K562 (cell line): ENCODE data around the gene CREG2. TPM values are rescaled to one million over a fixed set of nuclear protein-coding genes. Genes with fewer than 3 reads are reported as not detected.

ENCODE experiments used
- ATAC-seq: fragments of 200-7000 bp; cut with Tn5 transposase; 3 replicates; pipeline ENCODE4 v1.9.1; 2020; ENCODE audit warnings: moderate library complexity
- BruUV-seq: library from RNA; stranded (reverse); fragments of 400-500 nt; replicated peaks from 2 replicates; lab custom pipeline; 2021; lab: Mats Ljungman, UMichigan
- CTCF ChIA-PET: fragments of 300-600 bp; formaldehyde crosslinking; extraction: SDS; loops from one replicate; lab custom pipeline; 2021; ENCODE audit warnings: low intra/inter-chr PET ratio; lab: Yijun Ruan, JAX
- POLR2A ChIA-PET: fragments of 300-600, 350-650 bp; sonication (Branson Sonifier 250); formaldehyde crosslinking; extraction: SDS; loops from one replicate; lab custom pipeline; 2021; ENCODE audit warnings: antibody characterized with exemption, inconsistent platforms; lab: Yijun Ruan, JAX
- DNase-seq, 4 experiments: peaks; one replicate each; pipeline versions ENCODE4 v3.0.0 to v3.0.0-alpha.2; 2011 to 2018; ENCODE audit warnings: low spot score in 3 of 4, mixed read lengths in 3 of 4; ENCODE audit errors: extremely low read depth in 1 of 4
- FAIRE-seq: peaks from 2 replicates; lab custom pipeline; 2011; peaks lifted over from hg19 to GRCh38; lab: Jason Lieb, UNC
- H2AFZ ChIP-seq: 2 replicates; pipeline ENCODE4 v1.6.0; 2011; ENCODE audit warnings: low read depth, low read length, control low read depth, inconsistent platforms
- H3K27ac ChIP-seq: fragments of 200-600 bp; 3 replicates; pipeline ENCODE4 v1.8.0; 2011; ENCODE audit warnings: low read depth, mild to moderate bottlenecking, control low read depth, inconsistent platforms, low read length, moderate library complexity, mixed read lengths; ENCODE audit errors: extremely low read depth
- H3K27me3 ChIP-seq, 2 experiments: fragments of 300-600 bp in 1 of 2; 2 replicates in 1 of 2; 3 replicates in 1 of 2; pipeline versions ENCODE4 v1.6.0 to v1.8.0; 2011; ENCODE audit warnings: inconsistent platforms in 2 of 2, low read length in 2 of 2, mild to moderate bottlenecking in 1 of 2, mixed read lengths in 1 of 2, moderate library complexity in 1 of 2; ENCODE audit not compliant: control insufficient read depth in 2 of 2, insufficient read depth in 2 of 2
- H3K36me3 ChIP-seq: fragments of 300-600 bp; 3 replicates; pipeline ENCODE4 v1.8.0; 2011; ENCODE audit warnings: mild to moderate bottlenecking, low read length, inconsistent platforms; ENCODE audit not compliant: control insufficient read depth, insufficient read depth
- H3K4me1 ChIP-seq, 2 experiments: fragments of 200-600 bp in 1 of 2; replicated peaks in 1 of 2; 2 replicates in 1 of 2; 3 replicates in 1 of 2; pipeline versions ENCODE4 v1.5.1 to v1.8.0; 2011; ENCODE audit warnings: inconsistent platforms in 2 of 2, low read length in 2 of 2, mild to moderate bottlenecking in 1 of 2, mixed read lengths in 1 of 2, moderate library complexity in 1 of 2; ENCODE audit not compliant: control insufficient read depth in 2 of 2, insufficient read depth in 2 of 2
- H3K4me2 ChIP-seq: 2 replicates; pipeline ENCODE4 v1.6.1; 2011; ENCODE audit warnings: low read length, control low read depth, inconsistent platforms, mixed read lengths; ENCODE audit not compliant: insufficient read depth
- H3K4me3 ChIP-seq: fragments of 200-600 bp; sonication (generic), shearing (Covaris generic); 2 replicates; pipeline ENCODE4 v1.5.1; 2016; ENCODE audit warnings: control low read depth, inconsistent platforms
- H3K79me2 ChIP-seq: fragments of 200-600 bp; 3 replicates; pipeline ENCODE4 v1.8.0; 2011; ENCODE audit warnings: low read length, inconsistent platforms; ENCODE audit not compliant: control insufficient read depth, insufficient read depth
- H3K9ac ChIP-seq, 2 experiments: 2 replicates each; pipeline versions ENCODE4 v1.6.0 to v1.6.1; 2011; ENCODE audit warnings: low read depth in 2 of 2, low read length in 2 of 2, control low read depth in 1 of 2, inconsistent platforms in 1 of 2, mild to moderate bottlenecking in 1 of 2, mixed read lengths in 1 of 2; ENCODE audit not compliant: insufficient read depth in 1 of 2
- H3K9me1 ChIP-seq: one replicate; pipeline ENCODE4 v1.6.0; 2011; ENCODE audit warnings: inconsistent platforms, mild to moderate bottlenecking, low read length, moderate library complexity; ENCODE audit not compliant: control insufficient read depth, insufficient read depth
- H3K9me3 ChIP-seq: replicated peaks from 2 replicates; pipeline ENCODE4 v1.5.1; 2011; ENCODE audit warnings: low read depth, low read length, inconsistent platforms; ENCODE audit not compliant: control insufficient read depth, insufficient read depth
- H4K20me1 ChIP-seq: replicated peaks from 2 replicates; pipeline ENCODE4 v1.6.1; 2011; ENCODE audit warnings: low read length, inconsistent platforms, mixed read lengths; ENCODE audit not compliant: control insufficient read depth, insufficient read depth
- HINFP ChIP-seq: fragments of 450-650 bp; conservative IDR thresholded peaks from 2 replicates; pipeline ENCODE4 v1.6.1; 2016; ENCODE audit warnings: missing genetic modification characterization, low read depth, mild to moderate bottlenecking, control low read depth, missing compliant biosample characterization
- NCOA2 ChIP-seq, 2 experiments: fragments of 450-650 bp; IDR thresholded peaks; 2 replicates each; pipeline ENCODE4 v1.6.1; 2018; ENCODE audit warnings: mild to moderate bottlenecking in 2 of 2, moderate library complexity in 1 of 2; ENCODE audit not compliant: partially characterized antibody in 2 of 2
- POLR2G ChIP-seq: fragments of 200-400 bp; formaldehyde crosslinking; IDR thresholded peaks from 2 replicates; pipeline ENCODE4 v1.6.1; 2017; ENCODE audit warnings: low read depth, mild to moderate bottlenecking, antibody characterized with exemption, low read length, moderate library complexity
- SIRT6 ChIP-seq: IDR thresholded peaks from one replicate; pipeline ENCODE4 v1.6.1; 2012; ENCODE audit warnings: low read depth, mild to moderate bottlenecking, control low read depth, inconsistent platforms, low read length, moderate library complexity
- ZBTB40 ChIP-seq, 2 experiments: fragments of 450-650 bp in 1 of 2; sonication (generic) in 1 of 2; formaldehyde crosslinking in 1 of 2; IDR thresholded peaks; 2 replicates each; pipeline versions ENCODE4 v1.7.1 to v1.9.0; 2016 to 2022; ENCODE audit warnings: inconsistent platforms in 1 of 2, mild to moderate bottlenecking in 1 of 2, missing genetic modification reagents in 1 of 2
- WGBS: fragments of 100-300 bp; shearing (Covaris generic); methylation state at CpG from one replicate; pipeline ENCODE4 v1.1.6; 2016; ENCODE audit warnings: low coverage, mixed read lengths; ENCODE audit not compliant: insufficient coverage; ENCODE audit errors: missing lambda C conversion rate; 5-methylcytosine and 5-hydroxymethylcytosine counted together
- in situ Hi-C: fragments of 300-500 bp; cut with MboI; formaldehyde crosslinking; loops from 4 replicates; pipeline ENCODE4 v1.15.0; 2018; ENCODE audit warnings: inconsistent platforms, mixed read lengths
- intact Hi-C: fragments of 100-400 bp; cut with micrococcal nuclease; formaldehyde crosslinking; loops from 2 replicates; pipeline ENCODE4 v1.14.2; 2022
- polyA plus RNA-seq, 8 experiments: library from polyadenylated mRNA; depleted of rRNA in 4 of 8; stranded (reverse) in 5 of 8; unstranded in 3 of 8; fragments of >200 nt; fragmentation: Nextera tagmentation in 2 of 8; fragmentation: Illumina TruSeq in 1 of 8; extraction: Ambion mirVana in 2 of 8; extraction: Trizol in 1 of 8; gene quantifications; 2 replicates each; pipeline versions ENCODE4 v1.2.1 to v1.2.3, GENCODE V29; 2011 to 2014; ENCODE audit warnings: inconsistent platforms in 1 of 8, missing spikeins in 1 of 8
- total RNA-seq, 7 experiments: library from RNA; depleted of rRNA in 6 of 7; stranded (reverse); fragments of >200 nt in 6 of 7; fragmentation: Illumina TruSeq in 2 of 7; extraction: Trizol in 2 of 7; gene quantifications; 2 replicates each; pipeline versions ENCODE4 v1.2.1 to v1.2.3, GENCODE V29; 2011 to 2021; ENCODE audit warnings: low replicate concordance in 1 of 7
- TF ChIP-seq, protein P1 (sequence below), 2 experiments: IDR thresholded peaks; 2 replicates each; pipeline ENCODE4 v1.6.1; 2011; ENCODE audit warnings: borderline replicate concordance in 1 of 2, control low read depth in 1 of 2, low read depth in 1 of 2, low read length in 1 of 2, mild to moderate bottlenecking in 1 of 2, mixed read lengths in 1 of 2, moderate library complexity in 1 of 2; ENCODE audit not compliant: insufficient read depth in 1 of 2, insufficient read length in 1 of 2, poor library complexity in 1 of 2, severe bottlenecking in 1 of 2; ENCODE audit errors: extremely low read depth in 1 of 2
- TF ChIP-seq, protein P2 (sequence below): fragments of 450-650 bp; IDR thresholded peaks from 2 replicates; pipeline ENCODE4 v1.6.1; 2018; ENCODE audit warnings: mild to moderate bottlenecking, low read depth; ENCODE audit not compliant: partially characterized antibody

Gene CREG2
- total and polyA plus RNA-seq, 9 of the 15 experiments (the other 6 are each of a cell fraction or from before 2014, with no cell fraction given), result not detected

DNA sequence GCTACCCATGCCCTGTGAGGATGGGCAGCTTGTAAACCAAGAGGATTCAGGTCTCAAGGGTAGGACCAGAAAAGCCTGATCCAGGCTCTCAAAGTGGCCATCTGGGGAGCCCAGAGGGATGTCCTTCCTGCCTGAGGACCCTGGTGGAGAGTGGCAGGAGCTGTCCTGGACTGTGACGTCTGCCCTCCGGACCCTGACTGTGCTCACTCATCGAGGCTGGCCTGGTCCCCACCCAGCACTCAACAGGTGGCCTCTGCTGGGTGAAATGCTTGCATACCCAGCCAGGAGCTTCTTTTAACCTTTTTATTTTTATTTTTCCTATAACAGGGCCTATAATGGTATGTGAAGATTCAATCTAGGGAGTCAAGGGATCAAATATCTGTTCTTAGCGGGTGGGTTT is 24.5 kb downstream of the CREG2 start:
- WGBS, result 0% methylated on average over 4 of the region's 4 CpGs
- intact Hi-C loops, result no loop called here
- Histone ChIP-seq H2AFZ (no peak overlapping the region), H3K9me1 (no peaks in the 10 kb centered on the region), H3K9me3 (no peaks in the 10 kb centered on the region), H3K27ac (no peak overlapping the region), H3K36me3 (no peaks in the 10 kb centered on the region), H4K20me1 (no peaks in the 10 kb centered on the region), H3K4me3 (no peak overlapping the region), H3K9ac (no peak overlapping the region), H3K79me2 (no peaks in the 10 kb centered on the region), H3K4me2 (no peak overlapping the region), H3K4me1 (no peaks in the 10 kb centered on the region), H3K27me3 (peaks cover 13 to 36% of the 10 kb centered on the region in 2 experiments)
- in situ Hi-C loops, result no loop called here
- ChIA-PET POLR2A (interaction anchor here (0.8 to 1.3 kb wide), 2 partner anchors 10 to 21 kb away, joined by 3 to 4 read pairs; no protein-coding TSS in a partner anchor), CTCF (no interaction called here)
- DNase-seq (no peak), ATAC-seq (no peak), FAIRE-seq (no peak)
- BruUV-seq, result no TSS peak
- TF ChIP-seq SIRT6 (no peak), NCOA2 (IDR thresholded peaks at IDR 0.05; ENCODE audit: partially characterized antibody in 2 of 2) (no peak), POLR2G (no peak), HINFP (no peak), ZBTB40 (IDR thresholded peaks at IDR 0.05) (no peak), ZBTB40 (CRISPR knock-in tag; IDR thresholded peaks at IDR 0.05) (no peak)
- TF ChIP-seq, protein P1, sequence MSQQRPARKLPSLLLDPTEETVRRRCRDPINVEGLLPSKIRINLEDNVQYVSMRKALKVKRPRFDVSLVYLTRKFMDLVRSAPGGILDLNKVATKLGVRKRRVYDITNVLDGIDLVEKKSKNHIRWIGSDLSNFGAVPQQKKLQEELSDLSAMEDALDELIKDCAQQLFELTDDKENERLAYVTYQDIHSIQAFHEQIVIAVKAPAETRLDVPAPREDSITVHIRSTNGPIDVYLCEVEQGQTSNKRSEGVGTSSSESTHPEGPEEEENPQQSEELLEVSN (IDR thresholded peaks at IDR 0.05; ENCODE audit: borderline replicate concordance in 1 of 2, extremely low read depth in 1 of 2, insufficient read depth in 1 of 2, insufficient read length in 1 of 2, low read depth in 1 of 2, low read length in 1 of 2, poor library complexity in 1 of 2, severe bottlenecking in 1 of 2), result no peak
- TF ChIP-seq, protein P2, sequence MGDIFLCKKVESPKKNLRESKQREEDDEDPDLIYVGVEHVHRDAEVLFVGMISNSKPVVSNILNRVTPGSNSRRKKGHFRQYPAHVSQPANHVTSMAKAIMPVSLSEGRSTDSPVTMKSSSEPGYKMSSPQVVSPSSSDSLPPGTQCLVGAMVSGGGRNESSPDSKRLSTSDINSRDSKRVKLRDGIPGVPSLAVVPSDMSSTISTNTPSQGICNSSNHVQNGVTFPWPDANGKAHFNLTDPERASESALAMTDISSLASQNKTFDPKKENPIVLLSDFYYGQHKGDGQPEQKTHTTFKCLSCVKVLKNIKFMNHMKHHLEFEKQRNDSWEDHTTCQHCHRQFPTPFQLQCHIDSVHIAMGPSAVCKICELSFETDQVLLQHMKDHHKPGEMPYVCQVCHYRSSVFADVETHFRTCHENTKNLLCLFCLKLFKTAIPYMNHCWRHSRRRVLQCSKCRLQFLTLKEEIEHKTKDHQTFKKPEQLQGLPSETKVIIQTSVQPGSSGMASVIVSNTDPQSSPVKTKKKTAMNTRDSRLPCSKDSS, result no peak
